ENCODE results near the gene KLK6.

- TF ChIP-seq, protein P1, sequence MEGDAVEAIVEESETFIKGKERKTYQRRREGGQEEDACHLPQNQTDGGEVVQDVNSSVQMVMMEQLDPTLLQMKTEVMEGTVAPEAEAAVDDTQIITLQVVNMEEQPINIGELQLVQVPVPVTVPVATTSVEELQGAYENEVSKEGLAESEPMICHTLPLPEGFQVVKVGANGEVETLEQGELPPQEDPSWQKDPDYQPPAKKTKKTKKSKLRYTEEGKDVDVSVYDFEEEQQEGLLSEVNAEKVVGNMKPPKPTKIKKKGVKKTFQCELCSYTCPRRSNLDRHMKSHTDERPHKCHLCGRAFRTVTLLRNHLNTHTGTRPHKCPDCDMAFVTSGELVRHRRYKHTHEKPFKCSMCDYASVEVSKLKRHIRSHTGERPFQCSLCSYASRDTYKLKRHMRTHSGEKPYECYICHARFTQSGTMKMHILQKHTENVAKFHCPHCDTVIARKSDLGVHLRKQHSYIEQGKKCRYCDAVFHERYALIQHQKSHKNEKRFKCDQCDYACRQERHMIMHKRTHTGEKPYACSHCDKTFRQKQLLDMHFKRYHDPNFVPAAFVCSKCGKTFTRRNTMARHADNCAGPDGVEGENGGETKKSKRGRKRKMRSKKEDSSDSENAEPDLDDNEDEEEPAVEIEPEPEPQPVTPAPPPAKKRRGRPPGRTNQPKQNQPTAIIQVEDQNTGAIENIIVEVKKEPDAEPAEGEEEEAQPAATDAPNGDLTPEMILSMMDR (IDR thresholded peaks at IDR 0.05) = no peak
- TF ChIP-seq POLR2A (IDR thresholded peaks at IDR 0.05) = no peak
These were observed 9.5 kb downstream of the KLK6 start for GRCh38 chr19:50959731-50960500.
